Measurements from ENCODE around the gene OGFOD3.
"Not testable (repeated sequence)": the region's sequence is repeated elsewhere in the genome, so short reads cannot be mapped to it uniquely, and the experiment has no call there.

Gene OGFOD3

GRCh38 chr17:82386881-82387704, 31.3 kb downstream of the OGFOD3 start:
- no peak for DNase-seq (ENCODE audit: low spot score)

- DNase-seq (ENCODE audit: low spot score): no peak
Observed at GRCh38 chr17:82386255-82386831, 32.0 kb downstream of the OGFOD3 start.

GRCh38 chr17:82385559-82386254, 32.7 kb downstream of the OGFOD3 start:
- DNase-seq (ENCODE audit: low spot score): no peak

- no peak for DNase-seq (ENCODE audit: low spot score)
Observed at GRCh38 chr17:82384730-82385481, 33.5 kb downstream of the OGFOD3 start.

- peak; percentile 43 for DNase-seq (ENCODE audit: low spot score)
Observed at GRCh38 chr17:82384051-82384729, 34.2 kb downstream of the OGFOD3 start.

- DNase-seq (ENCODE audit: low spot score): no peak
Observed at GRCh38 chr17:82383411-82383810, 35.0 kb downstream of the OGFOD3 start.

GRCh38 chr17:82382933-82383255, 35.5 kb downstream of the OGFOD3 start:
- DNase-seq (ENCODE audit: low spot score): no peak

GRCh38 chr17:82382220-82382932, 36.0 kb downstream of the OGFOD3 start:
- not testable (repeated sequence) for DNase-seq (ENCODE audit: low spot score)

- not testable (repeated sequence) for DNase-seq (ENCODE audit: low spot score)
Observed at GRCh38 chr17:82381703-82382009, 36.7 kb downstream of the OGFOD3 start.

- no peak for DNase-seq (ENCODE audit: low spot score)
Observed at GRCh38 chr17:82380860-82381702, 37.3 kb downstream of the OGFOD3 start.

- DNase-seq (ENCODE audit: low spot score): no peak
Observed at GRCh38 chr17:82378741-82379021, 39.7 kb downstream of the OGFOD3 start.

GRCh38 chr17:82377924-82378740, 40.3 kb downstream of the OGFOD3 start:
- DNase-seq (ENCODE audit: low spot score): no peak

GRCh38 chr17:82377294-82377693, 41.1 kb downstream of the OGFOD3 start:
- not testable (repeated sequence) for DNase-seq (ENCODE audit: low spot score)

GRCh38 chr17:82376042-82376730, 42.2 kb downstream of the OGFOD3 start:
- DNase-seq (ENCODE audit: low spot score): no peak

- DNase-seq (ENCODE audit: low spot score): no peak
Observed at GRCh38 chr17:82375359-82376041, 42.9 kb downstream of the OGFOD3 start.

GRCh38 chr17:82374626-82375331, 43.6 kb downstream of the OGFOD3 start:
- no peak for DNase-seq (ENCODE audit: low spot score)

- DNase-seq (ENCODE audit: low spot score): no peak
Observed at GRCh38 chr17:82373731-82374625, 44.4 kb downstream of the OGFOD3 start.
